OCI-LY1 (cell line): ENCODE results near the gene PPP4C.

Experiments
- EZH2 ChIP-seq: fragments of 200-600 bp; sonication (generic), shearing (Covaris generic); IDR thresholded peaks from 2 replicates; pipeline ENCODE4 v1.8.0; 2017; ENCODE audit warnings: borderline replicate concordance, mixed run types, mild to moderate bottlenecking, antibody characterized with exemption, low read length, moderate library complexity, mixed read lengths
- TF ChIP-seq, protein P1 (sequence below): fragments of 200-600 bp; sonication (generic), shearing (Covaris generic); IDR thresholded peaks from 2 replicates; pipeline ENCODE4 v1.5.1; 2017; ENCODE audit warnings: mild to moderate bottlenecking, antibody characterized with exemption, low read length, moderate library complexity, mixed read lengths

GRCh38 chr16:30026449-30026848 lies 49.3 kb upstream of the PPP4C start:
- TF ChIP-seq EZH2 = no peak
- TF ChIP-seq, protein P1, sequence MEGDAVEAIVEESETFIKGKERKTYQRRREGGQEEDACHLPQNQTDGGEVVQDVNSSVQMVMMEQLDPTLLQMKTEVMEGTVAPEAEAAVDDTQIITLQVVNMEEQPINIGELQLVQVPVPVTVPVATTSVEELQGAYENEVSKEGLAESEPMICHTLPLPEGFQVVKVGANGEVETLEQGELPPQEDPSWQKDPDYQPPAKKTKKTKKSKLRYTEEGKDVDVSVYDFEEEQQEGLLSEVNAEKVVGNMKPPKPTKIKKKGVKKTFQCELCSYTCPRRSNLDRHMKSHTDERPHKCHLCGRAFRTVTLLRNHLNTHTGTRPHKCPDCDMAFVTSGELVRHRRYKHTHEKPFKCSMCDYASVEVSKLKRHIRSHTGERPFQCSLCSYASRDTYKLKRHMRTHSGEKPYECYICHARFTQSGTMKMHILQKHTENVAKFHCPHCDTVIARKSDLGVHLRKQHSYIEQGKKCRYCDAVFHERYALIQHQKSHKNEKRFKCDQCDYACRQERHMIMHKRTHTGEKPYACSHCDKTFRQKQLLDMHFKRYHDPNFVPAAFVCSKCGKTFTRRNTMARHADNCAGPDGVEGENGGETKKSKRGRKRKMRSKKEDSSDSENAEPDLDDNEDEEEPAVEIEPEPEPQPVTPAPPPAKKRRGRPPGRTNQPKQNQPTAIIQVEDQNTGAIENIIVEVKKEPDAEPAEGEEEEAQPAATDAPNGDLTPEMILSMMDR = no peak
